DMS 273 treated with DMSO at 0.1 percent for 48 hours (cell line): ENCODE results near the gene ENTHD1.
"Not testable (repeated sequence)": the region's sequence is repeated elsewhere in the genome, so short reads cannot be mapped to it uniquely, and the experiment has no call there.

Source experiments
- DNase-seq: peaks from one replicate; lab custom pipeline; 2025; lab: John Stamatoyannopoulos, UW

ENTHD1 gene

DNA sequence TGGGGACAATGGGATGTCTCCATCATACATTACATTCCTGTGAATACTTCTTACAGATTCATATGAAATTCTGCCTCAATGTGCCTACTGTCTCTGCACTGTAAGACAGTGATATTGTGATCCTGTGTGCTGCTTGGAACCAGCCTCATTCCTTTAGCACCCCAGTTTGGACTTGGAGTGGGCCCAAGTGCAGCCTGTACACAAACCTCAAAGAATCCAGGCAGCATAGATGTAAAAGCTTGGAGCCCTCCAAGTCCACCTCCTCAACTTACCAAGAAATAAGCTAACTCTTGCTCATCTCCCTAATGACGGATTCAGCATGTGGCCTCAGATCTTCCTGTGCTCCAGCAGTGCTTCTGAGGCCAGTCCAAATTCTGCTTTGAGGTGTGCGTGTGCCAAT is 31.7 kb upstream of the ENTHD1 start:
- DNase-seq = no peak

DNA sequence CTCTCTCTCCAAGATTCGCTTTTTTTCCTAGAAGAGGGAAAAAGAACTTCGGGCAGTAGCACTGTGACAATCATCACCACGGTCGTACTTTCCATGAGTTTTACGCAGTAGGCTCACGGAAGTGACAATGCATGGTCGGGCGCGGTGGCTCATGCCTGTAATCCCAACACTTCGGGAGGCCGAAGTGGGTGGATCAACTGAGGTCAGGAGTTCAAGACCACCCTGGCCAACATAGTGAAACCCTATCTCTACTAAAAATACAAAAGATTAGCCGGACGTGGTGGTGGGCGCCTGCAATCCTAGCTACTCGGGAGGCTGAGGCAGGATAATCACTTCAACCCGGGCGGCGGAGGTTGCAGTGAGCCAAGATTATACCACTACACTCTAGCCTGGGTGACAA is 30.7 kb upstream of the ENTHD1 start:
- no peak for DNase-seq

DNA sequence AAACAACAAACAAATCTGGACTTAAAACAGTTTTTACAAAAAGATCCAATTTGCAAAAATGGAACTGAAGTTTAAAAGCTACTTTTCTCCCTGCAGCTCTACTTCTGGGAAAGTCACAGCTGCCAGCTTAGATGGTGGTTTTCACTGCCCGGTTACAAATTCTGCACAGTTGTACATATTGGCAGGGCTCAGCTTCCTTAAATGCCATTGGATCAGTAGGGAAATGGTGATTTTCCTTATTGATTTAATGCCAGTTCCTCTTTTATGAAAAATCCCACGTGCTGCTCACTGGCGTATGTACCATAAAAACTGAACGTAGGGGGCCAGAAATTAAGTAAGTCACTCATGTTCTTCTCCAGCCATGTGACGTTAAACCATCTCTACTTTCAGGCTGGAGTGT is 30.1 kb upstream of the ENTHD1 start:
- DNase-seq = no peak

DNA sequence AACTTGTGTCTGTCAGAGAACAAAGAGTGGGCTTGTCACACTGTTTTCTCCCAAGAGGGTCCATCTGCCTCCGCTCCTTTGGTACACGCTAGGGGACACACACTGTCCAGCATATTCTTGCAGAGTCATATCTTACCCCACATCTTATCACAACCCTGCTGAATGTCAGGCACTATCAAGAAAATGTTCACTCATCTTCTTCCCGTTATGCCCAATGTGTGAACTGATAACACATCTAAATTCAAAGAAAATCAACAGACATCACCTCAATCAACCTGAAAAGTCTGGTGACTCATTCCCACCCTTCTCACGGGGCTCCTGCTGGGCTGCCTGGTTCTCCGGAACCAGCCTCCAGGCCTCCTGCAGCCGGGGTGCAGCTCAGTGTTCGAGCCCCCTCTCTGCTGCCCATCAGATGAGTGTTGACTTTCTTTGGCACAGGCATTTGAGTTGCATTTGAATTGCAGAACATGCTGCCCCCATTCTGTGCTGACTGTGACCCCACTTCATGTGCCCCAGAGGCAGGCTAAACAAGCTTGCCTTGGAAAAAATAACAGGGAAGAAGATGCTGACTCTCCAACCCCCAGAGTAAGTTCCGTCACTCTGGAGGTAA is 26.7 kb upstream of the ENTHD1 start:
- DNase-seq = no peak

DNA sequence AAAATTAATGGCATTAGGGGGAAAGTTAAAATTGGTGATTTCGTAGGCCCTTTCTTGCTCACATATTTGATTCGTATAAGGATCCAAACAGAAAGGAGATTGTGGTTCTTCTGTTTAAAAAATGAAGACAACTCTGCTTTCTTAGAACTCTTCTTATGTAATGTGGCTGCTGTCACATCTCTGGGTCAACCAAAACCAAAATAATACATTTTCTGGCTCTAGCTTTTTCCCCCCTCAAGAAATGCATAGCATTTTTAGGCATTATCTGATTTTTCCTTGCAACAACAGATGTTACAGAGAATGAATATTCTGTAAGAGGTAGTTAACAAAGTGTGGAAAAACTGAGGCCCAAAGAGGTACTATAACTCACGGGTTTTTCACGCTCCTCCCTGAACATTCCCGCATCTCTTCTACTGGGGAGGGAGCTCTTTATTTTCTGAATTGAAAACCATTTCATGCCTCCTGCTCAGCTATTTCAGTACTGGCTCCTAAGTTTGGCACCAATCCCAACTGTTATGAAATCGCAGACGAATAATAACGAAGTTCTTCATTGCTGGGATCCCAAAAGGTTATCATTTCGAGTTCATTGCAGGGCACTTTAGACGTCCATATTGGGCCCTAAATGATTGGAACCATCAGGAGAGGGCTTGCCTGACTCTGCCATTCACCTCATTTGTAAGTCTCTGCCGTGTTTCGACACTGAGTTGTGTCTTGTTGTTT is 24.4 kb upstream of the ENTHD1 start:
- DNase-seq = no peak

DNA sequence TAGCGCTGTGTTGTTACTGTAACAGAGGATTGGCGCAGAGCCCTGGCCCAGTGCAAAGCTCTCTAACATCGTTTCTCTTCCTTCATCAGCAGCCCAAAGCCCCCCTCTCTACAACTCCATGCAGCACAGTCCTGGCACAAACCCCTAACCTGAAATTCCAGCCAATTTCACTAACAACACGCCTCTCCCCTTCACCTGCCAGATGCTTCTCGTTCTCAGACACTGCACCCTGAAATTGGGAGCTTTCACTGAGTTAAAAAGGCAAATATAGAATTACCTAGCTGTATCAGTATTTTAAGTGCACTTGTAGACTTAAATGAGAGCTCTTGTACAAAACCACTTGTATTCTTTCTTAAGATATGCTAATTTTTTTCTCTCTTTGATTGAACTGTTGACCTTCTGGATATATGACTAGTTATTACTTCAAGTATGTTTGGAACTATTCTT is 23.7 kb upstream of the ENTHD1 start:
- no peak for DNase-seq

DNA sequence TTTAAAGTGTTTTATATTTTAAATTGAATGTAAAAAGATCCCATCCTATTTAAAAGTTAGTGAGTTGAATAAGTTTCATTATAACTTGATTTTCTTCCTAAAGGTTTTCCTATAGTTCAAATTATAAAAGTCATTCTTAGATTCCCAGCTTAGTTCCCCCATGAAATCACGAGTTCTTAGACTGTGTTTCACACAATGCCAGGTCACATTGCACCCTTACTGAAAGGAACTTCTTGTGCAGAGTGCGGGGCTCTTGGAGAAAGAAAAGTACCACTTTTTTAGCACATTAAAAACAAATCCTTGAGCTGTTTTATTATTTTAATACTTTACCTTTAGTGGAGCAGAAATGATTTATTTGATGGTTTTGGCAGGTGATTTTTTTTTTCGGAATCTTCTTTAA is 22.9 kb upstream of the ENTHD1 start:
- DNase-seq = no peak

DNA sequence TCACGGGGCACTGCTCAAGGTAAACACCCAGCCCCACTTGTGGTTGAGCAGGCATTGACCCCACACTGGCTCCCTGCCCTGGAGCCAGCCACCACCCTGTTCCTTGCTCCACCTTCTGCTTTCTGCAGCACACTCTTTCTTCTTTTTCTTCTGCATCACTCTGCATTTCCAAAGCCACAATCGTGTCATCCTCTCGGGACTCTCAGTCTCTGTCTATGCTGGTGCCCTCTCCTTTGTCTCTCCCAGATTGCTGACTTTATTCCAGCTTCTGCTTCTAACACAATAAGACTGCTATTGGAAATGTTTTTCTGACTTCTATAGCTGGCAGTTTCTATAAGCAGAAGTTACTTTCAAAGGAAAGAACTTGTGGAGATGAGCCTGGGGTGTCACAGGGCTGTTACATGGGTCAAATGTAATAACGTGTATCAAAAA is 21.8 kb upstream of the ENTHD1 start:
- no peak for DNase-seq

DNA sequence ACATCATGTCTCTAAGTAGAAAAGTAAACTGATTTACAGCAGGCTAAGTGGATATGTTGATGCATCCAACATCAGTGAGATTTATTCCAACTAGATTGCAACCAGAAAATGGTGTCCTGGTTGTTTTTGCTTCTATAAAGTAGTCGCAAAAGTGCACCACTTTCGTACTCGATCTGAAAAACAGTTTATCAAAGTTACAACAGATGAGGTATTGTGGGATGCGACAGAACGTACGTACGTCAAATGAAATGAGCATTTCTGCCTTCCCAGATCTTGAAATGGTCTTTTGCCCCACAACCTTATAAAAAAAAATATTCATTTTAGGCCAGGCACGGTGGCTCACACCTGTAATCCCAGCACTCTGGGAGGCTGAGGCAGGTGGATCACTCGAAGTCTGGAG is 21.0 kb upstream of the ENTHD1 start:
- no peak for DNase-seq

DNA sequence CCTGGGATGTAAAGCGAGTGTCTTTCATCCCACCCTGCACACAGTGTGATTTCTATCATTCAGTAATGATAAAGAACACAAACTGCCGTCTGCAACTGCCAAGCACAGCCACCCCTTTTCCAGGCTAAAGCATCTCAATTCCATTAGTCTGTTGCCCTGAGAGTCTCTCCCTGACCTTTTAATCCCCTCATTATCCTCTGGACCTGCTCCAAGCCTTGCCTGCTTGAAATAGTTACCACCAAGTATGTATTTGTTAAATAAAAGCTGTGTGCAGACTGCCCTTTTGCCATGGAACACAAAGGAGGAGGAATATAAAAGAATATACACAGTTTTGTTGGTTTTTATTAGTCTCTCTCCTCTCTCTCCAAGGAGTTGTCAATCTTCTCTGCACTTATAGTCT is 20.3 kb upstream of the ENTHD1 start:
- DNase-seq = no peak

DNA sequence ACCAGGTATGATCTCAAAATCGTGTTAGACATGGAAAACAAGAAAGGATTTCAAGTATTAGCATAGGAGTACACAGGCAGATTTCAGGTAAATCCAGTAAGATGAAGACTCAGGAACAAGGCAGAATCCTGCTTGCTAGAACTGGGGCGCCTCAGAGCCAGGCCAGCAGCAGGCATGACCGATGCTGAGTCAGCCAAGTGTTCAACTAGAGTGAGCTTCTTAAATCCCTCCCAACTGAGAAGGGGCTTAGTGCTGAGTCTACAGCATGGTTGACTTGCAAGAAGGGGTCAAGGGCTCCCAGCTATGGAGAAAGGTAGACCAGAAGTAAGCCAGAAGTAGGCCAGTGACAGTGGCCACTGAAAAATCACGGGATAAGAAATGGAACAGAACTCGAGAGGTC is 19.8 kb upstream of the ENTHD1 start:
- DNase-seq = no peak

DNA sequence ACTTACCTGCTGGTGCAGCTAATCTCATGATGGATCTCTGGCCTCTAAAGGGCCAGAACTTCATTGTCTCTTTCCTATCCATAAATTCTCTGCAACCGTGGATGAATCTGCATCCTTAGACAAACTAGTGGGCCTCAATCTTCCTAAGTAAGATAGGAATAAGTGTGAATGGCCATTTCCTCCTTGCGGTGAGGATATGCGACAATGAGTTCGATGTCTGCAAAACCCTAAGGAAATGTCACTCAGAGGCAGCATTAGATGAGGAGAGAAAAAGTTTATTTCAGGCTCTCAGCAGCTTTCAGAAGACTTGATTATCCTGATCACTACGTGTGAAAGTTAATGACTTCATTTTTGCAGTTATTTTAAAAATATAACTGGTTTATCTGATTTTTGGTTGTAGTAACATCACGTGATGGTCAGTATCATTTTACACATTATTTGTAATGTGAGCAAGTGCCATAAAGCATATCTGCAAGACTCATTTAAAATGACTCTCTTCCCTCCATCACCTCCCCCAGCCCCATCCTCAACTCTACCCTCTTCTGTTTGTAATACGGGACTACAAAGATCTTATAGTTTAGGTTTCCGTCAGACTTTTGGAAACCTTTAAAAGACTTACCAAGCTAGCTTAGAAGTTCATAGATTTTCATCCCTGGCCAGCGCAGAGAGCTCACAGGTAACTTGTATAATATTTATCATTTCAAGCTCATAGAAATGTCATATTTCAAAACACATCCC is 17.5 kb upstream of the ENTHD1 start:
- DNase-seq = no peak

DNA sequence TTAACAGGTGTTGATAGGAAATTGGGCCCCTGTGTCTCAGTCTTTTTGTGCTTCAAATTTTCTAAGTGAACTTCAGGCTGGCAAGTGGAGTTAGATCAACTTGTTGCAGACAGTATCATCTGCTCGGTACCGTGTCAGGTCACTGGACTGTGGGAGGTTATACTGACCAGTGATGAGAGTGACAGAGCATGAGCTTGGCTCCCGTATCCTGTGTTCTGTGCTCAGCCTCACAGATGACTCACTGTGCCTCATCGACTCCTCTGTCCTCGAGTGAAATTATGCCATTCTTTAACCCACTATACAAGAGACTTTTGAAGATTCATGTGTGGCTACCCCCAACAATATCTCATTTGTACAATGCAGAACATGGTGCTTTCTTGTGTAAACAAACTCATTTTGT is 15.2 kb upstream of the ENTHD1 start:
- DNase-seq = no peak

DNA sequence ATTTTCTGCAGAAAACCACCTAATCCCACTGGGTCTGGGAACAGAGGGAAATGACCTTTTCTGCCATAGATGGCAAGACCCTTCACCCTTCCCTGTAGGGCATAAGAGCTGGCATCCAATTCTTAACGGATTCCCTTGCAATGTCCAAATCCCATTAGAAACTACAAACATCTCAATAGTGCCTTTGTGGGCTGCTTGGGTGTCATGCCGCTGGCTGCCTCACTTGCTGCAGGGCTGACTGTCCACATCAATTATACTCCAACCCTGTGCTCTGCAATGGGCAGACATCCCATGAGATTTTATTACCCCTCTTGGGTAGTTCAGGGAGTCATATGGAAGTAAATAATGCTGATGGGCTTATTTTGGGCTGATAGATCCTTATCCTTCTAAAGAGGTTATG is 14.6 kb upstream of the ENTHD1 start:
- DNase-seq = no peak

DNA sequence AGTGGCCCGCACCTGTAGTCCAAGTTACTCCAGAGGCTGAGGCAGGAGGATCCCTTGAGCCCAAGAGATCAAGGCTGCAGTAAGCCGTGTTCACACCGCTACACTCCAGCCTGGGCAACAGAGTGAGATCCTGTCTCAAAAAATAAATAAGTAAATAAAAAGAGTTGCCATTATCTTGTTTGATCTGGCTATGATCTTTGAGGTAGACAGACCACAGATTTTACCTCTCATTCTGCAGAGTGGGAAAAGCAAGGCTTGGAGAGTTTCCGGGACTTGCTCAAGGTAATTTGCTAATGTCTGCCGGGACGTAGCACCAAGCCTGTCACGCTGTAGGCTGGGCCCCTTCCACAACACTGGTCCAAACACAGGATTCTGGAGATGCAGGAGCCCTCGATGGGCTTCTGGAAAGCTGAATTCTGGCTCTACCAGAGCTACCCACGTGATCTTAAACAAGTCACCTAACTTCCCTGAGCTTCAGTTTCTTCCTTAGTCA is 14.1 kb upstream of the ENTHD1 start:
- no peak for DNase-seq

DNA sequence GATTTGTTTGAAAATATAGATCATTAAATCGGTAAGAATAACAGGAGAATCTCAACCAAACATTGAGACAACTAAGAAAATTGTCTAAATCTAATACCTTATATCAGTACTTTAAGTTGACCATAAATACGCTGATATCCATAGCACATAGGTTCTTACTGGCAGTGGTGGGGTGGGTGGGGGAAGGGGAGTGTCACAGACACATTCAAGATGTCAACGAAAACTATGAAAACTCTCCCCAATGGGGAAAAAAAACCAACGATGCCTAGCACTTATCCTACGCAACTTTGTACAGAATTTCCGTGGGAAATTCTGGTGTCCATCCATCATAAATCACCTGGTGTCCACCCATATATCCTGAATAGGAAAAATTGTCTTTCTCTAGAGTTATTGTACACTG is 13.5 kb upstream of the ENTHD1 start:
- no peak for DNase-seq

DNA sequence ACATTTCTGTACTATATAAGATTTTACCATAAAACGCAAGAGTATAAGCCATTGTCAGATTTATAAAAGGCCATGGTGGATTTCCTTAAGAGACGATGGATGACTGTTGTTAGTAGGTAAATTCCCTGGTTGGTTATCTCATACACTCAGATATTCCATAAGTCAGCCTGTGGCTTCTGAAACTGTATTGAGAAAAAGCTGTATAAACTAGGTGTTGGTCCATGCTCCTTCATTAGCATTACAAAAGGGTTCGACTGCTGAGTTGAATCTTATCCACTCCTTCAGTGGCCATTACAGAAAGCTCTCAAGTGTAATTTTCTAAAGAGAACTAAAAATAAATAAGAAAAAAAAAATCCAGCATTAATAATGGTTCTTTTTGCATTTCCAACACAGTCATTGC is 12.6 kb upstream of the ENTHD1 start:
- DNase-seq = no peak

DNA sequence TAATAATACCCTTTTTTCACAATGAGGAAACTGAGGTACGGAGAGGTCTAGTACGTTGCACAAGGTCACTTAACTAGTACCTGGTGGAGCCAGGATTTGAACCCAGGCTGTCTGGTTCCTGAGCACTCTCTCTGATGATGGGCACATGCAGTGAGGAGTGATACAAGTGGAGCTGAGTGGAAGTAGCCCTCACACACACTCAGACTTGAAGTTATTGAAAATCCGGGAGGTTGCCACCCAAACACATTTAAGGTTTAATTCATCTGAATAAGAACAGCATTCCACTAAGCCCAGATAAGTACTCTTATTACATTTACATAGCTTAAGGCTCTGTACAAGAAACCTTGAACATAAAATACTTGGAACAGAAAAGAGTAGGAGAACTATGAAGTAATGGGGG is 12.1 kb upstream of the ENTHD1 start:
- DNase-seq = no peak

DNA sequence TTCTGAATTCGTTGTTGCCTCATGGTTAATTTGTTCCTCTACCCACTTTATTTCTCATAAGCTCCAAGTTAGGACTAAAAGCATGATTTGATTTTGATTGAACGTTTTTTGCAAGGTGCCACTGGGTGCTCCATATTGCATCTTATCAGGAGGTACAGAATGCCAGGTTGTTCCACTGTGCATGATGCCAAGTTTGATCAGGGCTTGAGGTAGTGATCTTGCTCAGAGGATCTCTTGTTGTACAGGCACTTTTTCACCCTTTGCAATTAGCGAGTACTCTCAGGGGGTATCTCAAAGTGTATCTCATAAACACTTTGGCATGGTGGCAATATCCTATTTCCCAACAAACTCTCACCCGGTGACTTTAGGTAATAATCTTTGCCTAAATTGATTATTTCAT is 11.3 kb upstream of the ENTHD1 start:
- DNase-seq = no peak

DNA sequence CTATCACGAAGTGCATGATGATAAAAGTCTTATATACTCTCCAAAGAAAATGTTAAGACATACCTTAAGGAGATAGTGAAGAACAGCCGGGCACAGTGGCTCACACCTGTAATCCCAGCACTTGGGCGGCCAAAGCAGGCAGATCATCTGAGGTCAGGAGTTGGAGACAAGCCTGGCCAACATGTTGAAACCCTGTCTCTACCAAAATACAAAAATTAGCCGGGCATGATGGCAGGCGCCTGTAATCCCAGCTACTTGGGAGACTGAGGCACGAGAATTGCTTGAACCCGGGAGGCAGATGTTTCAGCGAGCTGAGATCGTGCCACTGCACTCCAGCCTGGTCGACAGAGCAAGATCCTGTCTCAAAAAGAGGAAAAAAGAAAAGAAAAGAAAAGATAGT is 10.5 kb upstream of the ENTHD1 start:
- not testable (repeated sequence) for DNase-seq

DNA sequence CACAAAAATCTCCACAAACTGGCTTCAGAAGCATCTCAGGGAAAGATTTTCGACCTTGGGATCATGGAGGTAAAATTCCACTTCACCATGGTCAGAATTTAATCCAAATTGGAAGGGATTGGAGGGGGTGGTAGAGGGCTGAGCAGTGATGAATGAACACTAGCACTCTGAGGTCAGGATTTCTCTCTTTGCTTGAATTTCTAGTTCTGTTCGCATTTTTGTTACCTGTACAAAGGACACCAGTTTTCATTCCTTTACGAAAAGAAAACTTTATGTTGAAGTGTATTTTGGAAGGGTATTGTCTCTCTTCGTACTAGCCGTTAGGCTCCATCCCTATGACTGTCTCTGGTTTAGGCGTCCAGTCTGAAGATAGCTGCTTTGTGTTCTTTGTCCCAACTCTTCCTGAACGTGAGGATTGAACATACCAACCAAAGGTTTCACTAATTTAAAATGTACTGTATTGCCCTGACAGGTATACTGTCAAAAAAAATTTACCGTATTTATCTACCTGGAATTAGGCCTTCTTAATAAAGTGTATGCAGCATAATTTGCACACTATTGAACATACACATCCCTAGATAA is 8.1 kb upstream of the ENTHD1 start:
- DNase-seq = no peak

DNA sequence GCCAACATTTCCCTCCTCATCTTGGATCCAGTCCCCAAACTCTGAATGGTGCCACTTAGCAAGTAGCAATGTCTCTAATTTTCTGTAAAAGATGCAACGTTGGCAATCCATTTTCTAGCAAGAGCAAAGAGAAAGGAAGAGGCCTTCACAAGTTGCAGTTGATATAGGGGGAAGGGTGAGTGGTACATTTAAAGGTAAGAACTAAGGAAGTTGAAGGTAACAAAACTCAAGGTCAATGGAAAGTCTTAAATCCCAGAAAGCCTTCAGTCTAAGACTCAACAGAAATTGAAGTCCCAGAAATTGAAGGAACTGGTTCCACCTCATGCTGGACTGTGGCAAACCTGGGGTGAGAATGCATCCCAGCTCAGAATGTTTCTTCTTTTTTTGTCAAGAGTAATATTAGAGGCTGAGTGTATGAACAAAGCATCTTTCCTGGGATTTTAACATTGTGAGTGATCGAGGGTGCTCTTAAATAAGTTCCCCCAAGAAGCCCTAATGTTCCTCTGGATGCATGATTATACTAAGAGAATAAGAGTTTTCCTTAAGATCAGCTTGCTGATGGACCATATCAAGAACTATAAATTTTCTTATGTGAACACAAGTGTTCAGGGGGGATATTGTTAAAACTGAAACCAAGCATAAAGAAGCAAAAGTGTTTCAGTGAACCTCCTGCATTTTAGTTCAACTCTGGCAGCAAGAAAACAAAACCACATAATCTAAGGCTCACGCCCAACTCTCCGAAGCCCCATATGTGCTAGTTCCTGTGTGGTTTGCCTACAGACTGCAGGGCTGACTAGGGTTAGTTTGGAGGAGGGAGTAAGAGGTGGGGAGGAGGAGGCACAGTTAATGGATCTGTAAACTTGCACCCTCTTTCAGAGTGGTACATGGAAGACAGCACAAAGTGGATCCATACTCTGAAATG is 7.0 kb upstream of the ENTHD1 start, which contains the start of gene GRAP2:
Gene GRAP2, plus strand, starts transcription at position 779 of the 922 bp plus-strand sequence. CDS start 46,023 bp downstream, outside the sequence.
- DNase-seq = no peak
